ENCODE measurements around the gene AMOT.

- TF ChIP-seq CTCF (IDR thresholded peaks at IDR 0.05), result no peak
- no peak for TF ChIP-seq POLR2A (IDR thresholded peaks at IDR 0.05)
These were observed 24.9 kb upstream of the AMOT start for GRCh38 chrX:112865464-112866025.
